ENCODE measurements around the gene MACROD2. TPM values are rescaled to one million over a fixed set of nuclear protein-coding genes. Genes with fewer than 3 reads are reported as not detected.
A peak's percentile ranks its signal among the peaks of the same experiment; 100 is the strongest.

Gene MACROD2
- total RNA-seq, 1 donor from 2014 or later, result 47.7 TPM

GRCh38 chr20:15756002-15756753 lies 1760.9 kb downstream of the MACROD2 start:
- no peak for DNase-seq (ENCODE audit: low spot score in 2 of 2)
- no peak for FAIRE-seq

- DNase-seq (ENCODE audit: low spot score in 2 of 2) (no peak), FAIRE-seq (no peak)
Observed at GRCh38 chr20:15756754-15757115, 1761.4 kb downstream of the MACROD2 start.

DNA sequence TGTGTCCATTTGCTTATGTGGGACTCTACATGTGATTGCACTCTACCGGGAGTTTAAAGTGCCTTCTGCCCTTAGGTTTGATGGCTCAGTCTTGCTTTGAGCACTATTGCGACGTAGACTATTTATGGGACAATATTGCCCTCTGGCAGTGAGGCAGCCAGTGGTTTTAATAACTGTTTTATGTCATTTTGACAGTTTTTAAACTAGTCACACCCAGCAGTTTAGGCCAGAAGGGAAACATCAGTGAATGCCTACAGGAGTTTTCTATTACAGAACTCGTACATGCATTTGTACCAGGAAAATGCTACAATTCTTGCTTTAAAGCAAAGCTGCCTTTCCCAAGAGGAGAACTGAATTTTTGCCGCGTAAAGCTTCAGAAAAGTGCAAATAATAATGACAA lies 1764.3 kb downstream of the MACROD2 start:
- DNase-seq (ENCODE audit: low spot score in 2 of 2), result no peak
- FAIRE-seq, result no peak

- DNase-seq (ENCODE audit: low spot score in 2 of 2), result no peak
- no peak for FAIRE-seq
Observed at GRCh38 chr20:15760001-15760621, 1764.8 kb downstream of the MACROD2 start.

DNA sequence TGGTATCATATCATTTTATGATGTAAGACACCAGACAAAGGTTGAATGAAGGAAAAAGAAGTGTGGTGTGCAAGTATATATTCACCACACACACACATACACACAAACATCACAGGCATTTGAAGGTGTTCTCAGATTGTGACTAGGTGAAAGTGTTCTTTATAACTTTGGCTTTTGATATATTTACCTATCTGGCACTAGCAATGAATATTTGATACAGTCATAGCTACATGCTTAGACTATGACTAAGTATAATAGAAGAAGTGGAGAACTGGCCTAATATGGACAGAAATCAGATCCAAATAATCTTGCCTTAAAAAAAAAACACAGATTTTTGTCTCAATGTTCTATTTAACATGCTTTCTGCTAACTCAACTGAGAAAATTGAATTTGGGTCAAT lies 1768.0 kb downstream of the MACROD2 start:
- no peak for DNase-seq (ENCODE audit: low spot score in 2 of 2)
- no peak for FAIRE-seq

DNA sequence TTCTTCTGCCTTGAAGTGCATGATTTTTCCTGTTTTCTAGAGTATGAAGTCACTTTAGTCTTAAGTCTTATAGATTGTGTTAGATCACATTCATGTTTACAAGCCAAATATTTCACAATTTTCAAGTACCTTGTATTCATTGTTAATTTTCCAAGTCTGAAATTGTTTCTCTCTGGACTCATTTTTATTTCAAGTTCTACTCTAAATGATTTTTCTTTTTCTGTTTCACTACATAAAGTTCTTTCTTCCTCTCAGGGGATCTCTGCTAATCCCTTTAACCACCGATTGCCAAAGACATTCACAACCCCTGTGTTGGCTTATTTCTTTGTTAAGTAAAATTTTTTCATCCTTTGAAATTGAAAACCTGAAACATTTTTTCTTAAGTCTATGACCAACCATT lies 1772.3 kb downstream of the MACROD2 start:
- DNase-seq (ENCODE audit: low spot score in 2 of 2), result no peak
- FAIRE-seq, result no peak

DNA sequence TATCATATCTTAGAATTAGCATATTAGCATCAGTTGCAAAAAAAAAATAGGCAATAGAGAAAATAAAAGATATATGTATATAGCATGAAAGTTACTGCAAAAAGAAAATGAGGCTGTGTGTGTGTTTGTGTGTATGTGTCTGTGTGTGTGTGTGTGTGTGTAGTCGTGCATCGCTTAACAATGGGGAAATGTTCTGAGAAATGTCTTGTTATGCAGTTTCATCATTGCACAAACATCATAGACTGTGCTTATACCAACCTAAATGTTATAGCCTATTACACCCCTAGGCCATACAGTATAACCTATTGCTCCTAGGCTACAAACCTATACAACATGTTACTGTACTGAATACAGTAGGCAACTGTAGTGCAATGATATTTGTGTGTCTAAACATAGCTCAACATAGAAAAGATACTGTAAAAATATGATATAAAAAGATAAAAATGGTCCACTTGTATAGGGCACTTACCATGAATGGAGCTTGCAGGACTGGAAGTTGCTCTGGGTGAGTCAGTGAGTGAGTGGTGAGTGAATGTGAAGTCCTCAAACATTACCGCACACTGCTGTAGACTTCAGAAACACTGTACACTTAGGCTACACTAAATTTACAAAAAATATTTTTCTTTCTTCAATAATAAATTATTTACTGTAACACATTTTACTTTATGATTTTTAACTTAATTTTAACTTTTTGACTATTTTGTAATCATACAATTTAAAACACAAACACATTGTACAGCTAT lies 1772.9 kb downstream of the MACROD2 start:
- no peak for DNase-seq (ENCODE audit: low spot score in 2 of 2)
- peak; percentile 93 for FAIRE-seq

DNA sequence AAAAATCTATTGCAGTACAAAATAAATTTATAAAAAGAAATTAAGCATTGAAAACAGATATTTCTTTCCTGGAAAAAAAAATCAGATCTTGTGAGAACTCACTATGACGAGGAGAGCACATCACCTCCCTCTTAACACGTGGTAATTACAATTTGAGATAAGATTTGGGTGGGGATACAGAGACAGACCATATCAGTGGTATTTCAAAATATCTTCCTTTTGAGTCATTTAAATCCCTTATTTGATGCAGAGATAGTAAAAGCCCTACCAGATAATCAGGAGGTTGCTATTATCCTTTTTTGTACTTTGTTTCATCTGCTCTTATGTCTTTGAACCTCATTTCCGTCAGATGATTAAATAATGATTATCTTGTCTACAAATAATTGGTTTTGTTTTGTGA lies 1777.5 kb downstream of the MACROD2 start:
- DNase-seq (ENCODE audit: low spot score in 2 of 2) (no peak), FAIRE-seq (no peak)

- FAIRE-seq, result no peak
- no peak for DNase-seq (ENCODE audit: low spot score in 2 of 2)
Observed at GRCh38 chr20:15774926-15775325, 1779.6 kb downstream of the MACROD2 start.

- FAIRE-seq (no peak), DNase-seq (ENCODE audit: low spot score in 2 of 2) (no peak)
Observed at GRCh38 chr20:15776770-15777466, 1781.6 kb downstream of the MACROD2 start.

GRCh38 chr20:15784020-15784419 lies 1788.7 kb downstream of the MACROD2 start:
- DNase-seq (ENCODE audit: low spot score in 2 of 2), result no peak
- FAIRE-seq, result no peak

- DNase-seq (ENCODE audit: low spot score in 2 of 2), result peak; percentile 5 to 26
Observed at GRCh38 chr20:15789079-15789478, 1793.8 kb downstream of the MACROD2 start.

DNA sequence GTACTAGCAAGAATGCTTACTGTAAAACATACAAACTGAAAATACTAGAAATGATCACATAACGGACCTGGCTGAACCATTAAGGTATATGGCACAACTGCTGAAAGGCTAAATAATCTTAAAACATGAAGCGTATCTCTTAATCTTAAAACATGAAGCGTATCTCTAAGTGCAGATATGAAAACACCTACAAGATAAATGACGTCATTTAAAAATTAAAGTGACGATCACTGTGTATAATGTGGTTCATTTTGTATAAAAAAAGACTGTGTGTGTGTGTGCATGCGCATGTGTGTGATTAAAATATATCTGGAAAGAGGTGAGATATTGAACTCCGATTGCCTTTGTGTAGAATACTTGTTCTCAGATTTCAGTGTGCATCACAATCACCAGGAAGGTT lies 1797.5 kb downstream of the MACROD2 start:
- FAIRE-seq, result no peak
- no peak for DNase-seq (ENCODE audit: low spot score in 2 of 2)

More at GRCh38 chr20:15789079-15789478, 1793.8 kb downstream of the MACROD2 start:
- no peak for FAIRE-seq

DNA sequence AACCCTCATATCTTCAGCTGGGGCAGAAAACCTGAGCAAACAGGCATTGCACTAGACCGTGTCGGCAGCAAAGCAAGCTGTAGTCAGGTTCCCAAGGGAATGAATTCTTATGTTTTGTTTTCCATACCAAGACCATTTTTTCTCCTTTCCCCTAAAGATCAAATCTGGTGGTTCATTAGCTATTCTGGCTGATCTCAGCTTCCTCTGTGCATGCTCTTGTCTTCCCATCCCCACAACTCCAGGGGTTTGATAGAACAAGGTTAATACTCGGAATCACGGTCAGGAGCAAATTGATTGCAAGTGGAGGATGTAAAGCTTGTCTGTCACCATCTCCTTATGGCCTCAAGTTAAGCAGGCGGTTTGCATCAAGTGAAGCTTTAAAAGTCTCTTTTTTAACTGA lies 1799.1 kb downstream of the MACROD2 start:
- FAIRE-seq, result no peak
- DNase-seq (ENCODE audit: low spot score in 2 of 2), result no peak

GRCh38 chr20:15795305-15796019 lies 1800.1 kb downstream of the MACROD2 start:
- DNase-seq (ENCODE audit: low spot score in 2 of 2) (no peak), FAIRE-seq (no peak)

GRCh38 chr20:15799871-15800270 lies 1804.6 kb downstream of the MACROD2 start:
- FAIRE-seq (no peak), DNase-seq (ENCODE audit: low spot score in 2 of 2) (no peak)

- FAIRE-seq (no peak), DNase-seq (ENCODE audit: low spot score in 2 of 2) (no peak)
Observed at GRCh38 chr20:15802020-15802419, 1806.7 kb downstream of the MACROD2 start.

DNA sequence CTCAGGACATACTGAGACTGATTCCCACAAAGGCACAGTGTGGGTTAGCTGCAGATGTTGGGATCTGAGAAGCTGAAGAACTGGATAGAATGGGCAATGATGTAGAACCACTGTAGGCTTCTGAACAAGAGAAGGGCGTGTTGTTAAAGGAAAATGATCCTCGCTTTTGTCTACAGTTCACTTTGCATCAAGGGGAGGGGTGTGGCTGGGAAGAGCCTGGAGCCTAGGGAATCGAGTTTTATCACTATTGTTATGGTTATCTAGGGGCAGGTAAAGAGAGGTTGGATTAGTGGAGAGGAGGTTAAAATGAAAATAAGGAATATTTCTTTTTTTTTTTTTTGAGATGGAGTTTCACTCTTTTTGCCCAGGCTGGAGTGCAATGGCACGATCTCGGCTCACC lies 1809.8 kb downstream of the MACROD2 start:
- DNase-seq (ENCODE audit: low spot score in 2 of 2), result no peak
- no peak for FAIRE-seq

GRCh38 chr20:15806105-15806504 lies 1810.8 kb downstream of the MACROD2 start:
- DNase-seq (ENCODE audit: low spot score in 2 of 2), result no peak
- FAIRE-seq, result no peak

GRCh38 chr20:15807271-15807670 lies 1812.0 kb downstream of the MACROD2 start:
- no peak for DNase-seq (ENCODE audit: low spot score in 2 of 2)
- no peak for FAIRE-seq
